ENCODE results near the gene CHTF18.
"Not testable (repeated sequence)": the region's sequence is repeated elsewhere in the genome, so short reads cannot be mapped to it uniquely, and the experiment has no call there.

CHTF18 gene

DNA sequence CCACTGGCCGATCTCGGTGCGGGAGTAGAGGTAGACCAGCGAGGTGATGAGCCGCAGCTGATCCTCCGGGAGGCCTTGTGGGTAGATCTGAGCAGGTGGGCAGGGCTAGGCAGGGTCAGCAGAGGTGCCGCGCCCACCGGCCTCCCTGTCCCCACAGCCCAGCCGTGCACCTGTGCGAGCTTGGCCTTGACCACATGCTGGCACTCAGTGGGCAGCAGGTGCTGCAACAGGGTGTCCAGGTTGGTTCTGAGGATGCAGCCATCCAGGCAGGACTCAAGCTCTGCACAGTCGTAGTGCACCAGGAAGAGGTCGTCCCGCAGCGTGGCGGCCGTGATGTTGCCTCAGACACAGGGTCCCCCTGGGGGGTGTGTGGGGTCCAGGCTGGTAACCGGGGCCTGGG is 15.5 kb upstream of the CHTF18 start:
- DNase-seq (ENCODE audit: extremely low spot score, insufficient read length, low read depth) (no peak), FAIRE-seq (no peak)

GRCh38 chr16:774086-775001 is 14.1 kb upstream of the CHTF18 start:
- DNase-seq (ENCODE audit: extremely low spot score, insufficient read length, low read depth) (no peak), FAIRE-seq (no peak)

DNA sequence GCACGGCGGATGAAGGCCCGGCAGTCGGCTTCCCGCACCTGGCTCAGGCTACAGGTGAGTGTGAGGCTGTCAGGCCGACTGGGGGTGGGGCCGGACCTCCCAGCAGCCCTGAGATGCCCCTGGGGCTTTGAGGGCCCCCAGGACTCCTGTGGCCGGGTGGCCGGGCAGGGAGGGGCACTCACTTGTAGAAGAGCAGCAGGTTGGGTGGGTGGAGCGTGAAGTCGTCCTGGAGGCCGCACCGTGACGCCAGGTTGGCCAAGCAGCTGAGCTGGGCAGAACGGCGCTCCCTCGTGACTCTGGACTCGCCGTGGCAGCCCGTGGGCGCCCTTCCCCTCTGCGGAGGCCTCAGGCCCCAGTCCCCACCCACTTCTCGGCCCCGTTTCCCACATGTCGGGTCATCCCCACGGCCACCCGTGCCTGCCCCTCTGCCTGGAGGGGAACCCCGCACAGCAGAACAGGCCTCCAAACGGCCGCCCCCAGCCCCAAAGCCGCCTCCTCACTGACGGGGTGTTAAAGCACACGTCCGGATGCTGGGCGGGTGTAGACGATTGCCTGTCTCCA is 13.1 kb upstream of the CHTF18 start:
- DNase-seq (ENCODE audit: extremely low spot score, insufficient read length, low read depth) (no peak), FAIRE-seq (no peak)

DNA sequence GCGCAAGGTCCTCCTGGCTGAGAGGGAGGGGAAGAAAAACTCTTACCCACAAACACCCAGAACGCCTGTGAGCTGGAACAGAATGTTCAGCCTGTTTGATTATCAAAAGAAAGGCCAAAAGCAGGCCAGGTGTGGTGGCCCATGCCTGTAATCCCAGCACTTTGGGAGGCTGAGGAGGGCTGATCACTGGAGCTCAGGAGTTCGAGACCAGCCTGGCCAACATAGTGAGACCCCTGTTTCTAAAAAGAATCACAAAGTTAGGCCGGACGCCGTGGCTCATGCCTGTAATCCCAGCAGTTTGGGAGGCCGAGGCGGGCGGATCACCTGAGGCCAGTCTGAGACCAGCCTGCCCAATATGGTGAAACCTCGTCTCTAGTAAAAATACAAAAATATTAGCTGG is 12.1 kb upstream of the CHTF18 start:
- DNase-seq (ENCODE audit: extremely low spot score, insufficient read length, low read depth); FAIRE-seq: not testable (repeated sequence)

DNA sequence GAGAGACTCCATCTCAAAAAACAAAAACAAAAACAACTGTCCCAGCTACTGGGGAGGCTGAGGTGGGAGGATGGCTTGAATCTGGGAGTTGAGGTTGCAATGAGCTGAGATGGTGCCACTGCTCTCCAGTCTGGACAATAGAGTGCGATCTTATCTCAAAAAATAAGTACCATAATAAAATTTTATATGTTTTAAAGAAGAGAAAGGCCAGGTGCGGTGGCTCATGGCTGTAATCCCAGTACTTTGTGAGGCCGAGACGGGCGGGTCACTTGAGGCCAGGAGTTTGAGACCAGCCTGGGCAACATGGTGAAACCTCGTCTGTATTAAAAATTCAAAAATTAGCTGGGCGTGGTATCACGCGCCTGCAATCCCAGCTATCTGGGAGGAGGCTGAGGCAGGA is 11.6 kb upstream of the CHTF18 start:
- FAIRE-seq (no peak), DNase-seq (ENCODE audit: extremely low spot score, insufficient read length, low read depth) (no peak)

DNA sequence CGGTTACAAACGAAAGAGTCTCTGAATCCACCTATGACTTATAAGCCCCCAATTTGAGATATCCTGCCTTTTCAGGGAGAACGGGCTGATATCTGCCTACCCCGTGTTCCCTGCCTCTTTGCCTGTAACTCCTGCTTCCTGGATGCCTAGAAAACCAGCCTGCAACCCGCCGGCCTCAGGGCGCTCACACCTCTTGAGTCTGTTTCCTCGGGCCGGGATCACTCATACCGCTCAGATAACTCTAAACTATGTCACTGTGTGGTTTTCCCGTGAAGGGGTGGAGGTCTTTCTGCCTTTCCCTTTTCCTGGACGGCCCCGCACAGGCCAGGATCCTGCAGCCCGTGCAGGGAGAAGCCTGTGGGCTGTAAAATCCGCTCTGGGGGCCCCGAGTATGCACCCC is 10.6 kb upstream of the CHTF18 start:
- no peak for DNase-seq (ENCODE audit: extremely low spot score, insufficient read length, low read depth)
- no peak for FAIRE-seq

GRCh38 chr16:778447-778846 is 10.0 kb upstream of the CHTF18 start:
- FAIRE-seq (no peak), DNase-seq (ENCODE audit: extremely low spot score, insufficient read length, low read depth) (no peak)

GRCh38 chr16:778909-779527 is 9.4 kb upstream of the CHTF18 start:
- no peak for DNase-seq (ENCODE audit: extremely low spot score, insufficient read length, low read depth)
- FAIRE-seq: no peak

DNA sequence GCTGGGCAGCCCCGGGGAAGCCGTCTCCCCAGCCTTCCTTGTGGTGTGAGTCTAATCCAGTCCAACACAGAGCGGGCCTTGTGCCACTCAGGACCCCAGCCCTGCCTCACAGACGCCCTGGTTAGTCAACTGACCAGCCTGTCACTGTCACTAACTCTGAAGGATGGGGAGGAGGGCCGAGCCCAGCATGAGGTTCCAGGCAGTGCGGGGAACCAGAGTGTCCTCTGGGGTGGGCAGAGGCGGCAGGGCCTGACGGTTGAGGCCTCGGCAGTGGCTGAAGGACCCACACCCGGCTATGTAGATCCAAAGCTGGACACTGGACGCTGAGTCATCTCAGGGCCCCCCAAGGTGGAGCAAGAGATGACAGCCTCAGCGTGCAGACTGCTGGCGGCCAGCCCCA is 8.9 kb upstream of the CHTF18 start:
- FAIRE-seq (no peak), DNase-seq (ENCODE audit: extremely low spot score, insufficient read length, low read depth) (no peak)

DNA sequence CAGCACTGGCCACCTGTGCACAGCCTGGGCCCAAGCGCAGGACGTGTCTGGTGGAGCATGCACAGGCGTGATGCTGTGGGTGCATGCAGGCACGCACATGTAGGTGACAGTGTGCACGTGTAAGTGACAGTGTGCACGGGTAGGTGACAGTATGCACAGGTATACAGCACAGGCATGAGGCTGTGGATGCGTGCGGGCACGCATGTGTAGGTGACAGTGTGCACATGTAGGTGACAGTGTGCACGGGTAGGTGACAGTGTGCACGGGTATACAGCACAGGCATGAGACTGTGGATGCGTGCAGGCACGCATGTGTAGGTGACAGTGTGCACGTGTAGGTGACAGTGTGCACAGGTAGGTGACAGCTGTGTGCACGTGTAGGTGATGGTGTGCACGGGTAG is 8.1 kb upstream of the CHTF18 start:
- FAIRE-seq: no peak
- DNase-seq (ENCODE audit: extremely low spot score, insufficient read length, low read depth): no peak

DNA sequence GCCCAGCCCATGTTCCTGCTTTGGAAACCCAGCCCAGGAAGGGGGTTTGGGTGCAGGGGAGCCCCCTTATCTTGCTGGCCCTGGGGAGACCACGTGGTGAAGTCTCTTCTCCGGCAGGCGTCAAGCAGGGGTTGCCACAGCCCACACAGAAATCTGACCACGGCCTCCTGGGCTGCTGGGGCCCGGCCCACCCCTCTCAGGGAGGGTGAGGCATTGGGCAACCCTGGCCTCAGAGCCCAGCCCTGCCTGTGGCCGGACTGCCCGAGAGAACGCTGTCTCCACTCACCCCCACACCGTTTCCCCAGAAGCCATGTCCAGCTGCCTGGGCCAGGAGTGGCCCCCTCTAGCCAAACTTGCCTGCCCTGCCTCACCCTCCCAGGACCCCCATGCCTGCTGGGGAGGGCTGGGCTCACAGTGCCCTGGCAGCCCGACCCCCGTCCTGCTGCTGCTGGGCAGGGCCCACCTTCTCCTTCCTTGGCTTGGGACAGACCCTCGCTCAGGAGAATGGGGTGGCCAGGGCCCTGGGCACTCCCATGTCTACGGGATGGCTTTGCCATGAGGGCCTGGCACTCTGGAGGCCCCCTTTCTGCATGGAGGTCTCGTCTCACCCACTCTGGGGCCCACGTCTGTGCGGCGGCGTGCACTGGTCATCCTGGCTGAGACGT is 6.9 kb upstream of the CHTF18 start:
- DNase-seq (ENCODE audit: extremely low spot score, insufficient read length, low read depth) (no peak), FAIRE-seq (no peak)

DNA sequence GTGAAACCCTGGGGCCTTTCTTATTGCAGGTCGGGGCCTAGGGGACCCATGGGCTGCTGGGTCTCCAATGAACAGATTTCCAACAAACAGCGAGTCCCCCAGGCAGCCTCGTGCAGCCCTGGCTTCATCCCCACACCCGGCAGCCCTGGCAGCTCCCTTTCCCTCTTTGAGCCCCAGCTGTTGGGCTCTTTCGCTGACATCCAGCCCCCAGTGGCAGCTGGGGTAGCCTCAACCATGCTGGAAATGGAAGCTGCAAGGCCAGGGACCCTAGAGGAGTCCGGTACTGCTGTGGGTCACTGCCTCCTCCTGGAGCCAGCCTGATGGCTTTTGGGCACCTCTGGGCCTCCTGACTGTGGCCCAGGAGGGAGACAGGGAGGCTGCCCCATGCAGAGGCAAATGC is 6.2 kb upstream of the CHTF18 start:
- FAIRE-seq (no peak), DNase-seq (ENCODE audit: extremely low spot score, insufficient read length, low read depth) (no peak)

DNA sequence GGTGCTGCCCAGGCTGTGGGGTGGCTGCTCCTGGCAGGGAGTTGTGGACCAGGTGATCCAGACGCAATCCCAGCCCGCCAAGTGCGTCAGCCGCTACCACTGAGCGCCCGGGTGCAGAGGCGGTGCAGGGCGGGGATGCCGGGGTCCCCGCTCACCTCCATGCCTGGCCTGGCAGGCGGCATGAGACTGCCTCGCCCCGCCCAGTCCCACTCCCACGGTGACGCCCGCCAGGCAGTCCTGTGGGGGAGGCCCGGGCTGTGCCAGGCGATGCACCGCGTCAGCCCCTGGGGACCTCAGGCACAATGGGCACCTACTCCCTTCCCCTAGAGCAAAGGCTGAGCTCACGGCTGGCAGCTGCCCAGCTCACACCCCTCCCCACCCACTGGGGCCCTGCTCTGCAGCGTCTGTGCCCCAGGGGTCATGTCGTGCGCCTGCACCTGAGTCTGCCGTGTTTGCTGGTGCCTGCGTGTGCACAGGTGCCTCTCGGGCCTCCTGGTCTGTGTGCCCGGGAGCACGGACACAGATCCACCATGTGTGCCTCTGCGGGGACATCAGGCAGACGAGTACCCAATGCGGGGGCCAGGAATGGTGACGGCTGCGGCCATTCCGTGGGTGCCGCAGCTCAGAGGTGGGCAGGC is 5.5 kb upstream of the CHTF18 start:
- no peak for DNase-seq (ENCODE audit: extremely low spot score, insufficient read length, low read depth)
- no peak for FAIRE-seq

DNA sequence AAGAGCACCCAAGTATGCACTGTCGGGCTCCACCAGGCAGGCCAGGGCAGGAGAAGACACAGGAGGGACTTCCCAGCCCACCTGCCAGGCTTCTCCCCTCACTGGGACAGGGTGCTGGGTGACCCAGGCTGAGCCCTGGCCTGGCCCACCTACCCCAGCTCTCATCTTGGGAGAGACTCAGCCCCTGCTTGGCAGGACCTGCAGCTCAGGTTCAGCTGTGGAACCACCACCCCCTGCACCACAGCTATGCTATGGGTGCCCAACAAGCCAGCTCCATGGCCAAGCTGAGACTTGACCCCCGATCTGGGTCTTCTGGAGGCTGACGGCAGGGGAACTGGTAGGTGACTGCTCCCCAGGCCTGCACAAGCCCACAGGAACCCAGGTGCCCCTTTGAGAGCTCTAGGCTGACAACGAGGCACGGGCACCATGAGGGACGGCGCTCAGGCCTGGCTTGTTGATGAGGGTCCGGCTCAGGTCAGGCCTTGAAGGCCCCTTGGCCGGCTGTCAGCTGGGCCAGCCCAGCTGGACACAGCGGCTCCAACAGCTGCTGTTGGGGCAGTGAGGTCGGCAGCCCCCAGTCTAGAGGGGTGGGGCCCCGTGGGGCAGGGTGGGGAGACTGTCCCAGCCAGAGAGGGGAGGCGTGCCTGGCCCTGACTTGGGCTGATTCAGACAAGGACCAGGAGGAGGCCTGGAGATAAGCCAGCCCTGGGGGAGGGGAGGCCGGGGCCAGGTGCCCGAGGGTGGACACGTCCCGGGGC is 4.8 kb upstream of the CHTF18 start:
- DNase-seq (ENCODE audit: extremely low spot score, insufficient read length, low read depth) (no peak), FAIRE-seq (no peak)

DNA sequence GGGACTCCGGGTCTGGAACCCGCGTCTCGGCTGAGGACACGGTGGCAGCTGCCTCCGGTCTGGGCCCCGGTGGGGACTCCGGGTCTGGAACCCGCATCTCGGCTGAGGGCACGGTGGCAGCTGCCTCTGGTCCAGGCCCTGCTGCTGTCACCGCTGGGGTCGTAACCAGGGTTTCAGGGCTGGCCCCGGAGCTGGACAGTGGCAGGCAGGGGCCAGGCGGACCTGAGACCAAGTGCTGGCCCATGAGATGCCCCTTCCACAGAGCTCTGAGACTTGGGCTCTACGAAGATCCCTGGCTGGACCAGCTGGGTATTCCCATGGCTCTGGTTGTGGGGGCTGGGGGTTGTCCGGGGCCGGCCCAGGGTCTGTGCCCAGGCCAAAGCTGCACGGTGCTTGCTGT is 4.0 kb upstream of the CHTF18 start:
- FAIRE-seq (no peak), DNase-seq (ENCODE audit: extremely low spot score, insufficient read length, low read depth) (no peak)

DNA sequence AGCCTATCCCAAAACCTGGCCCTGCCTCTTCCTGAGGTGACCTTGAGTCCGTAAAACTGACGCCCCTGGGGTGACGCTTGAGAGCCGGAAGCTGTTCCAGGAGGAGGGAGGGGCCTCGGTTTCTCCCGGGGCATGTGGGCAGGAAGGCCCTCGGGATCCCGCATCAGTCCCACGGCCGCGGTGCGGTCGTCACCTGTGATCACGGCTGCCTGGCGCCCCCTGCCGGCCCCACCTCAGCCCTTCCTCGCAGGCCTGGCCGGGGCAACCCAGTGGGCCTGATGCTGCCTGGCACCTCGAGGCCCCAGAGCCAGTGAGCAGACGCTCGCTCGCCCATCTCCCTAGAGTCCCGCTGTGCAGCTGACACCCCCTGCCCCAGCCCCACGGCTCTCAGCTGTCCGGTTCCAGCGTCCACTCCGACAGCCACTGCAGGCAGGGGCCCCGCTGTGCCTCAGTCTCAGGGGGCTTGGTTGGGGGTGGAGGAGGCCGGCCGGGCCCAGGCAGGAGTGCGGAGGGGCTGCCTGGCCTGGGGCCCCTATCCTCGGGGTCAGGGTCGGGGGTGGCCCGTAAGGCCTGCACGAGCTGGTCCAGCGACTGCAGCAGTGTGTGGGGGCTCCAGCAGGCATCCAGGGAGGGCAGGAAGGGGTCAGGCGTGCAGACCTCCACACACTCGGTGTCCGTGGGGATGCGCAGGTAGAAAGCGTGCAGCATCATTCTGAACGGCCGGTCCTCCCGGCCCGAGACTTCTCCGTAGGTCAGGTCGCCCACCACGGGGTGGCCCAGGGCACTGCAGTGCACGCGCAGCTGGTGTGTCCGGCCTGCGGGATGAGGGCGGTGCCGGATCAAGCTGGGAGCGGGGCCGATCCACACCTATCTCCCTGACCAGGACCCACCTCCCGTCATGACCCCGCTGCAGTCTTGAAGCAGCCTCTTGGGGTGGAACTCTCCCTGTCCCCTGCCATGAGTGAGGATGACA is 2.6 kb upstream of the CHTF18 start:
- FAIRE-seq: no peak

GRCh38 chr16:787321-787966 is 976 bp upstream of the CHTF18 start:
- FAIRE-seq (no peak), DNase-seq (ENCODE audit: extremely low spot score, insufficient read length, low read depth) (no peak)

More for the DNA sequence above, 2.6 kb upstream of the CHTF18 start:
- DNase-seq (ENCODE audit: extremely low spot score, insufficient read length, low read depth): peak; percentile 51

- no peak for FAIRE-seq
Measured at GRCh38 chr16:787978-788398, 432 bp upstream of the CHTF18 start, which contains the start of gene RPUSD1. Gene RPUSD1 (minus strand): TSS chr16:788381. CDS start chr16:787737, 644 bp downstream.

More at GRCh38 chr16:787978-788398, 432 bp upstream of the CHTF18 start, which contains the start of gene RPUSD1:
- no peak for DNase-seq (ENCODE audit: extremely low spot score, insufficient read length, low read depth)

Measured in GM18507 (cell line).